Prostate gland (tissue), 2 donors: ENCODE measurements around the gene DAPK1.

Experiments
- CTCF ChIP-seq, 4 experiments: fragments of 200-600 bp in 2 of 4; fragments of 450-650 bp in 2 of 4; sonication (generic) in 2 of 4; IDR thresholded peaks; 1 replicate in 3 of 4; 2 replicates in 1 of 4; pipeline ENCODE4 v1.5.1; 2016 to 2019; ENCODE audit warnings: antibody characterized with exemption in 4 of 4, mild to moderate bottlenecking in 2 of 4, moderate library complexity in 2 of 4
- POLR2A ChIP-seq: fragments of 450-650 bp; IDR thresholded peaks from one replicate; pipeline ENCODE4 v1.6.1; 2016; ENCODE audit warnings: antibody characterized with exemption, mild to moderate bottlenecking

- TF ChIP-seq POLR2A (no peak), CTCF (IDR thresholded peaks at IDR 0.05) (no peak)
Observed at GRCh38 chr9:87619346-87619745, 121.7 kb downstream of the DAPK1 start.
